ENCODE measurements around the gene NEU1. TPM values are rescaled to one million over a fixed set of nuclear protein-coding genes. Genes with fewer than 3 reads are reported as not detected.

The NEU1 gene
- polyA plus RNA-seq, 1 of the 3 experiments (the other 2 are of a cell fraction), result 43.0 TPM

GRCh38 chr6:31870385-31870921 lies 7.8 kb upstream of the NEU1 start:
- Histone ChIP-seq H3K27ac (ENCODE audit: low read depth in 2 of 2, low read length in 1 of 2) (no peak overlapping the region), H2AFZ (ENCODE audit: low read depth) (no peak overlapping the region), H3K36me3 (replicated peaks in 1 of 2; ENCODE audit: control insufficient read depth in 1 of 2, insufficient read depth in 2 of 2, low read length in 1 of 2) (no peaks in the 10 kb centered on the region), H3K4me2 (no peak overlapping the region), H3F3A (replicated peaks; ENCODE audit: insufficient read depth) (no peaks in the 10 kb centered on the region), H3K4me3 (ENCODE audit: low read depth in 2 of 2, low read length in 1 of 2) (no peak overlapping the region), H4K20me1 (ENCODE audit: insufficient read depth) (no peaks in the 10 kb centered on the region), H3K9ac (no peak overlapping the region), H3K79me2 (ENCODE audit: insufficient read depth) (no peaks in the 10 kb centered on the region), H3K27me3 (ENCODE audit: insufficient read depth) (no peaks in the 10 kb centered on the region), H3K4me1 (ENCODE audit: control insufficient read depth in 1 of 2, insufficient read depth in 2 of 2, low read depth in 1 of 2, low read length in 1 of 2) (peaks cover 0 to 4% of the 10 kb centered on the region in 2 experiments; a peak in 1 of 4 replicates), H3K9me2 (no peaks in the 10 kb centered on the region), H3K9me3 (no peaks in the 10 kb centered on the region)
- TF ChIP-seq FOSL2 (IDR thresholded peaks at IDR 0.05; ENCODE audit: borderline replicate concordance, low read depth) (no peak), SMC3 (IDR thresholded peaks at IDR 0.05; ENCODE audit: low read depth, low read length) (no peak), ELF1 (IDR thresholded peaks at IDR 0.05) (no peak)
- TF ChIP-seq, protein P1, sequence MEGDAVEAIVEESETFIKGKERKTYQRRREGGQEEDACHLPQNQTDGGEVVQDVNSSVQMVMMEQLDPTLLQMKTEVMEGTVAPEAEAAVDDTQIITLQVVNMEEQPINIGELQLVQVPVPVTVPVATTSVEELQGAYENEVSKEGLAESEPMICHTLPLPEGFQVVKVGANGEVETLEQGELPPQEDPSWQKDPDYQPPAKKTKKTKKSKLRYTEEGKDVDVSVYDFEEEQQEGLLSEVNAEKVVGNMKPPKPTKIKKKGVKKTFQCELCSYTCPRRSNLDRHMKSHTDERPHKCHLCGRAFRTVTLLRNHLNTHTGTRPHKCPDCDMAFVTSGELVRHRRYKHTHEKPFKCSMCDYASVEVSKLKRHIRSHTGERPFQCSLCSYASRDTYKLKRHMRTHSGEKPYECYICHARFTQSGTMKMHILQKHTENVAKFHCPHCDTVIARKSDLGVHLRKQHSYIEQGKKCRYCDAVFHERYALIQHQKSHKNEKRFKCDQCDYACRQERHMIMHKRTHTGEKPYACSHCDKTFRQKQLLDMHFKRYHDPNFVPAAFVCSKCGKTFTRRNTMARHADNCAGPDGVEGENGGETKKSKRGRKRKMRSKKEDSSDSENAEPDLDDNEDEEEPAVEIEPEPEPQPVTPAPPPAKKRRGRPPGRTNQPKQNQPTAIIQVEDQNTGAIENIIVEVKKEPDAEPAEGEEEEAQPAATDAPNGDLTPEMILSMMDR (IDR thresholded peaks at IDR 0.05), result peak; percentile 13; the same call in 1 of the 2 replicates
- TF ChIP-seq, protein P2, sequence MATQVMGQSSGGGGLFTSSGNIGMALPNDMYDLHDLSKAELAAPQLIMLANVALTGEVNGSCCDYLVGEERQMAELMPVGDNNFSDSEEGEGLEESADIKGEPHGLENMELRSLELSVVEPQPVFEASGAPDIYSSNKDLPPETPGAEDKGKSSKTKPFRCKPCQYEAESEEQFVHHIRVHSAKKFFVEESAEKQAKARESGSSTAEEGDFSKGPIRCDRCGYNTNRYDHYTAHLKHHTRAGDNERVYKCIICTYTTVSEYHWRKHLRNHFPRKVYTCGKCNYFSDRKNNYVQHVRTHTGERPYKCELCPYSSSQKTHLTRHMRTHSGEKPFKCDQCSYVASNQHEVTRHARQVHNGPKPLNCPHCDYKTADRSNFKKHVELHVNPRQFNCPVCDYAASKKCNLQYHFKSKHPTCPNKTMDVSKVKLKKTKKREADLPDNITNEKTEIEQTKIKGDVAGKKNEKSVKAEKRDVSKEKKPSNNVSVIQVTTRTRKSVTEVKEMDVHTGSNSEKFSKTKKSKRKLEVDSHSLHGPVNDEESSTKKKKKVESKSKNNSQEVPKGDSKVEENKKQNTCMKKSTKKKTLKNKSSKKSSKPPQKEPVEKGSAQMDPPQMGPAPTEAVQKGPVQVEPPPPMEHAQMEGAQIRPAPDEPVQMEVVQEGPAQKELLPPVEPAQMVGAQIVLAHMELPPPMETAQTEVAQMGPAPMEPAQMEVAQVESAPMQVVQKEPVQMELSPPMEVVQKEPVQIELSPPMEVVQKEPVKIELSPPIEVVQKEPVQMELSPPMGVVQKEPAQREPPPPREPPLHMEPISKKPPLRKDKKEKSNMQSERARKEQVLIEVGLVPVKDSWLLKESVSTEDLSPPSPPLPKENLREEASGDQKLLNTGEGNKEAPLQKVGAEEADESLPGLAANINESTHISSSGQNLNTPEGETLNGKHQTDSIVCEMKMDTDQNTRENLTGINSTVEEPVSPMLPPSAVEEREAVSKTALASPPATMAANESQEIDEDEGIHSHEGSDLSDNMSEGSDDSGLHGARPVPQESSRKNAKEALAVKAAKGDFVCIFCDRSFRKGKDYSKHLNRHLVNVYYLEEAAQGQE (IDR thresholded peaks at IDR 0.05; ENCODE audit: low read depth, low read length), result no peak
- POLR2A ChIA-PET, result no interaction called here
- DNase-seq, result no peak
- WGBS (ENCODE audit: low lambda C conversion rate), result 69% methylated on average over 13 of the region's 16 CpGs
- CTCF ChIA-PET, result no interaction called here

DNA sequence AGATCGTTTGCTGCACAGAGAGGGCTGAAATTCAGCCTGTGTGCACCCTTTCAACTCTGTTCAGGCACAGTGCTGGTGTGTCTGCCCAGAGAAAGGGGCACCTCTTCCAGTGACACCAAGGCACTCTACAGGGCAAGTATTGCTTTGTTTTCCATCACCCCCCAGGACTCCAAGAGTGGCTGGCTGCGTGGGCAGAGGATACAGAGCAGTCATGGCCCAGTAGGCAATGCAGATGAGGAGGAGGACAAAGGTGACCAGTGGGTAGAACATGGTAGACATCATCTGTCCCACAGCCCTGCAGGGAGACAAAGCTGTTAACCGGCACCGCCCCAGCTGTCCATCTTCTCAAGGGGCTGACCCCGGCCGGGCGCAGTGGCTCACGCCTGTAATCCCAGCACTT lies 6.7 kb upstream of the NEU1 start:
- peaks cover 0 to 9% of the 10 kb centered on the region in 2 experiments; a peak in 1 of 4 replicates for H3K4me1 ChIP-seq (ENCODE audit: control insufficient read depth in 1 of 2, insufficient read depth in 2 of 2, low read depth in 1 of 2, low read length in 1 of 2)
- H3K9me2 ChIP-seq, result no peaks in the 10 kb centered on the region
- no peak overlapping the region for H2AFZ ChIP-seq (ENCODE audit: low read depth)
- WGBS (ENCODE audit: low lambda C conversion rate), result 88% methylated on average over 8 of the region's 8 CpGs
- no peak overlapping the region for H3K27ac ChIP-seq (ENCODE audit: low read depth in 2 of 2, low read length in 1 of 2)
- no peaks in the 10 kb centered on the region for H3K27me3 ChIP-seq (ENCODE audit: insufficient read depth)
- H3F3A ChIP-seq (replicated peaks; ENCODE audit: insufficient read depth), result peaks cover 1% of the 10 kb centered on the region
- H3K9me3 ChIP-seq, result no peaks in the 10 kb centered on the region
- TF ChIP-seq GABPA (IDR thresholded peaks at IDR 0.05; ENCODE audit: low read depth), result no peak
- TF ChIP-seq SIN3A (IDR thresholded peaks at IDR 0.05; ENCODE audit: borderline replicate concordance, low read depth, low read length), result no peak
- no peak for TF ChIP-seq FOSL2 (IDR thresholded peaks at IDR 0.05; ENCODE audit: borderline replicate concordance, low read depth)
- no peak for TF ChIP-seq RXRA (IDR thresholded peaks at IDR 0.05; ENCODE audit: borderline replicate concordance, low read depth)
- TF ChIP-seq NRF1 (IDR thresholded peaks at IDR 0.05; ENCODE audit: low read depth, low read length), result no peak
- TF ChIP-seq EP300 (IDR thresholded peaks at IDR 0.05; ENCODE audit: borderline replicate concordance in 1 of 2, low read depth in 1 of 2, low read length in 1 of 2), result no peak
- TF ChIP-seq, protein P3, sequence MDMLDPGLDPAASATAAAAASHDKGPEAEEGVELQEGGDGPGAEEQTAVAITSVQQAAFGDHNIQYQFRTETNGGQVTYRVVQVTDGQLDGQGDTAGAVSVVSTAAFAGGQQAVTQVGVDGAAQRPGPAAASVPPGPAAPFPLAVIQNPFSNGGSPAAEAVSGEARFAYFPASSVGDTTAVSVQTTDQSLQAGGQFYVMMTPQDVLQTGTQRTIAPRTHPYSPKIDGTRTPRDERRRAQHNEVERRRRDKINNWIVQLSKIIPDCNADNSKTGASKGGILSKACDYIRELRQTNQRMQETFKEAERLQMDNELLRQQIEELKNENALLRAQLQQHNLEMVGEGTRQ (IDR thresholded peaks at IDR 0.05; ENCODE audit: borderline replicate concordance, low read depth, low read length), result no peak
- TF ChIP-seq GATA2 (CRISPR knock-in tag; IDR thresholded peaks at IDR 0.05), result no peak
- TF ChIP-seq SMC3 (IDR thresholded peaks at IDR 0.05; ENCODE audit: low read depth, low read length), result no peak
- no peak for TF ChIP-seq NFIC (IDR thresholded peaks at IDR 0.05; ENCODE audit: borderline replicate concordance)
- no peak for TF ChIP-seq FOXJ3 (CRISPR knock-in tag; IDR thresholded peaks at IDR 0.05)
- no peak for TF ChIP-seq RCOR1 (IDR thresholded peaks at IDR 0.05; ENCODE audit: low read length)
- TF ChIP-seq, protein P4, sequence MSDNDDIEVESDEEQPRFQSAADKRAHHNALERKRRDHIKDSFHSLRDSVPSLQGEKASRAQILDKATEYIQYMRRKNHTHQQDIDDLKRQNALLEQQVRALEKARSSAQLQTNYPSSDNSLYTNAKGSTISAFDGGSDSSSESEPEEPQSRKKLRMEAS (IDR thresholded peaks at IDR 0.05; ENCODE audit: low read depth), result no peak
- no peak for TF ChIP-seq MEF2A (IDR thresholded peaks at IDR 0.05; ENCODE audit: borderline replicate concordance, low read depth)
- TF ChIP-seq RAD21 (IDR thresholded peaks at IDR 0.05; ENCODE audit: low read length), result no peak
- no peak overlapping the region for H3K4me3 ChIP-seq (ENCODE audit: low read depth in 2 of 2, low read length in 1 of 2)
- H4K20me1 ChIP-seq (ENCODE audit: insufficient read depth), result no peaks in the 10 kb centered on the region
- CTCF ChIA-PET, result no interaction called here
- no peaks in the 10 kb centered on the region for H3K79me2 ChIP-seq (ENCODE audit: insufficient read depth)
- no peak for DNase-seq
- POLR2A ChIA-PET, result interaction anchor here (1.5 kb wide), 1 partner anchor 28 kb away, joined by 3 read pairs; the partner anchor contains the start of gene EHMT2
- H3K9ac ChIP-seq, result no peak overlapping the region
- H3K4me2 ChIP-seq, result no peak overlapping the region
- no peaks in the 10 kb centered on the region for H3K36me3 ChIP-seq (replicated peaks in 1 of 2; ENCODE audit: control insufficient read depth in 1 of 2, insufficient read depth in 2 of 2, low read length in 1 of 2)
